DMS53 treated with DMSO at 0.1 percent for 48 hours (cell line): ENCODE results near the gene MRFAP1L1.
A peak's percentile ranks its signal among the peaks of the same experiment; 100 is the strongest.
"Not testable (repeated sequence)": the region's sequence is repeated elsewhere in the genome, so short reads cannot be mapped to it uniquely, and the experiment has no call there.

ENCODE experiments used
- DNase-seq: peaks from one replicate; lab custom pipeline; 2025; ENCODE audit not compliant: unreplicated experiment; lab: John Stamatoyannopoulos, UW

The MRFAP1L1 gene

DNA sequence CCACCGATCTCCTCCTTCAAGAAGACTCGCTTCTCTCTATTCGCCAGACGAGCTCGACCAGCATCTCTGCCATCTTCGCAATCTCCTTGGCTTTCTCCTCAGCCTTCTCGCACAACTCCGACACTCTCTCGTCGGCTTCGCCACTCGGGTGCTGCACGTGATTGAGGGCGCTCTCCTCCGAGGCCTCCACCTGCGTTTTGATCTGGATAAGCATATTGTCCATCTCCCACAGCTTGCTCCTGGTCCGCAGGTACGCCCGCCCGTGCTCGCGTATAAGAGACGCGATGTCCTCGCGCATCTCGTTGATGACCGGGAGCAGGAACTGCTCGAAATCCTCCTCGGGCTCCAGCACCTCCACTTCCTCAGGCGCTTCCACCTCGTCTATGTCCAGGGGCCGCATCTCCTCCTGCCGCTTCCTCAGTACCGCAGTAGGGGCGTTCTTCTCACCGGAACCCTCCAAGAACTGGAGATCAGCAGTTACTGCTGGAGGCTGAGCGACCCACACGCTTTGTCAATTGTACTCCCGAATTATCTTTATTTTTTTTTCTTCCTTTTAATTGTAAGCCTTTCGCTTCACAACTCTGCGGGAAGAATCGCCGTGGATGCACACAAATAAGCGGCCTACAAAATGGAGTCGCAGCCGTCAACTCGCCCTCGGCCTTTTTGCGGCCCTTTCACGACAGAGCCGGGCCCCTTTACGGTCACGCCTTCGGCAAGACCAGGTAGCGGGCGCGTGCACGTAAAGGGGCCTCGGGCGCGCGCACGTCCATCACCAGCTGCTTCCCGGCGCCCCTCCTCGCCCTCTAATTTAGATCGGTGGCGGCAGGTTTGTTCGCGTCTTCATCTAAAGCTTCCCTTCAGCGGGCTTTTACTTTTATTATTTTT is at the start of gene MRFAP1L1:
TSS of gene MRFAP1L1 (minus strand) at position 636 of the 885 bp plus-strand sequence. CDS start at position 400, 236 bp downstream.
- DNase-seq, result peak; percentile 99

DNA sequence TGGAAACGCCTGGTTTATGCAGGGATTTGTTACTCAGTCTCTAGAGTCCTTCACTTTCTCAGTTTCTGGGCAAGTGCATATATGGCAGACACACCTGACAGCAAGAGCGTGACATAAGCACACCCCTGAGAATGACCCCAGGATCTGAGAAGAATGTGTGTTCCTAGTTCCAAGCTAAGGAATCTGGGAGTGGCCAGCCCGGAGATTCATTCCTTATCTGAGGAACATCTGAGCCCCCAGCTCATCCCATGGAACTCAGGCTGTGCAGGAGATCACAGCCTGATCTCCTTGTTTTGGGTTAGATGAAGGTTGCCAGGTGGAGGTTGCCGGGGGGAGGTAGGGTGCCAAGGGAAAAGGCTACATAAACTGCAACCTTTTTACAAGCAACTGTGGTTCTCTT is 49.1 kb upstream of the MRFAP1L1 start:
- no peak for DNase-seq

GRCh38 chr4:6756345-6756744 is 46.7 kb upstream of the MRFAP1L1 start:
- DNase-seq, result not testable (repeated sequence)

DNA sequence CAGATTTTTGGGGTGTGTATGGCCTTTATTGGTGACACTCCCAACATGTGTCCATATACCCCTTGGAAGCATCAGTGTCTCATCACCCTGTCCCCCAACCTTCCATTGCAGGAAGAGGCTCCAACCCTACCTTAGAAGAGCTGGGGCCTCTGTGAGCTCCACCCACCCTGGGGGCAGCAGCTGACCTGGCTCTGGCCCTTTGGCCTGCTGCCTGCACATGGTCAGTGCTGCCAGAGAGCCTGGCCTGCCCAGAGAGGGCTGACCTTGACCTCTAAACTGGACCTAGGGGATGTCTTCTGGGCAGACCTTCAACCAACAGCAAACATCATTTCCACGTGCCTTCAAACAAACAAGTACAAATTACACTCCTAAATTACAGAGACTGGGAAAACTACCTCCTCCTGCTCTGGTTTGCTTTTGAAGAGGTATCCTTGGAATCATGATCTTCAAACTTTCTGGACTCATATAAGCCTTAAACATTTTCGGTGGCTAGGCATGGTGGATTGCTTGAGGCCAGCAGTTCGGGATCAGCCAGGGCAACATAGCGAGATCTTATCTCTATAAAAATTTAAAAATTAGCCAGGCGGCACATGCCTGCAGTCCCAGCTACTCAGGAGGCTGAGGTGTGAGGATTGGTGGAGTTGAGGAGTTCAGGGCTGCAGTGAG is 45.6 kb upstream of the MRFAP1L1 start:
- DNase-seq, result no peak

DNA sequence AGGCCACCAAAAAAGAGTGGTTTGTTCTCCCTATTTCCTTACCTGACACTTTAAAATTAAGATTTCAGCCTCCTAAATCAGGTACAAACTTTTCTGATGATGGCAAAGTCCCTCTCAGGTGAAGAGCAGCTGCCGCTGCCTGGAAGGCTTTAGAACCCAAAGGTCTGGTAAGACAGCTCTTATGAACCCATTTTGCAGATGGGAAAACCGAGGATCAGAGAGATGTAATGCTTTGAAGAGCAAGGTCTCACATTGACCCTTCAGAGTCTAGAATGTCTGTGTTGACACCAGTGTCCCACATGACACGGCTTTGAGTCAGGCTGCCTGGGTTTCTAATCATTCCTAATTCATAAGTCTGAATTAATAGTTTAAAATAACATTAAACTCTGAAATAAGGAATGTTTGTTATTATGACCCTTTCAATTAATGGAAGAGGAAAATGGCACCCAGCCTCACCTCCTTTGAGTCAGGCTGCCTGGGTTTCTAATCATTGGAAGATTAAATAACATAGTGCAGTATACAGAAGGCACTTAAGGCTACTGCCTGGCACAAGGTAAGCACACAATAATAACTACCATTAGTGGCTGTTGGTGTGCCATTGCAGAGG is 44.9 kb upstream of the MRFAP1L1 start:
- no peak for DNase-seq

- DNase-seq, result no peak
These were observed 44.2 kb upstream of the MRFAP1L1 start for GRCh38 chr4:6753891-6754290.

DNA sequence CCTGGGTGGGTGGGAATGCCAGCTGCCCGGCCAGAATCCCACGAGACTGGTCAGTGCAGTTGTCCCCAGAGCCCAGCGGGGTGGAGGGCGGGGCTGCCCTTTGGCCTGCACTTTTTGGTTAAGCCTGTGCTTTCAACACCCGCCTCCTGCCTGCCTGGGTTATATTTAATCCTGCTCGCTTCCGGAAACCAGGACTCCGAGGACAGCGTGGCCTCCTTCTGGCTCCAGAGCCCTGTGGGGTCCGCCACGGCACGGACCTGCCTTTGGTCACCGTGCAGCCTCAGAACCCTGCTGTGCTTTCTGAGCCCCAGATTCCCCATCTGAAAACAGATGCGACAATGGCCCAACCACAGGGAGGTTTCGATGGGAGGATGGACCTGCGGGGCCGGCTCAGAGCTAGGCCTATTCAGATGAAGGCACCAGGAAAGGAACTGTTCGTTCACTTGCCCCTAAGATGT is 43.5 kb upstream of the MRFAP1L1 start:
- no peak for DNase-seq

DNA sequence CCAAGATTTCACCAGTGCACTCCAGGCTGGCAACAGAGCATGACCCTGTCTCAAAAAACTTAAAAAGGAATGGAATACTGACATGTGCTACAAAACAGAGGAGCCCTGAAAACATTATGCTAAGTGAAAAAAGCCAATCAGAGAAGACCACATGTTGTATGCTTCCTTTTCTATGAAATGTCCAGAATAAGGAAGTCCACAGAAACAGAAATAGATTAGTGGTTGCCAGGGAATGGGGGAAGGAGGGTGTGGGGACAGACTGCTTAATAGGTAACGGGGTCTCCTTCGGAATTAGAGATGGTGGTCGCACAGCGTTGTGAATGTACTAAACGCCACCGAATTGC is 42.8 kb upstream of the MRFAP1L1 start:
- DNase-seq, result no peak

DNA sequence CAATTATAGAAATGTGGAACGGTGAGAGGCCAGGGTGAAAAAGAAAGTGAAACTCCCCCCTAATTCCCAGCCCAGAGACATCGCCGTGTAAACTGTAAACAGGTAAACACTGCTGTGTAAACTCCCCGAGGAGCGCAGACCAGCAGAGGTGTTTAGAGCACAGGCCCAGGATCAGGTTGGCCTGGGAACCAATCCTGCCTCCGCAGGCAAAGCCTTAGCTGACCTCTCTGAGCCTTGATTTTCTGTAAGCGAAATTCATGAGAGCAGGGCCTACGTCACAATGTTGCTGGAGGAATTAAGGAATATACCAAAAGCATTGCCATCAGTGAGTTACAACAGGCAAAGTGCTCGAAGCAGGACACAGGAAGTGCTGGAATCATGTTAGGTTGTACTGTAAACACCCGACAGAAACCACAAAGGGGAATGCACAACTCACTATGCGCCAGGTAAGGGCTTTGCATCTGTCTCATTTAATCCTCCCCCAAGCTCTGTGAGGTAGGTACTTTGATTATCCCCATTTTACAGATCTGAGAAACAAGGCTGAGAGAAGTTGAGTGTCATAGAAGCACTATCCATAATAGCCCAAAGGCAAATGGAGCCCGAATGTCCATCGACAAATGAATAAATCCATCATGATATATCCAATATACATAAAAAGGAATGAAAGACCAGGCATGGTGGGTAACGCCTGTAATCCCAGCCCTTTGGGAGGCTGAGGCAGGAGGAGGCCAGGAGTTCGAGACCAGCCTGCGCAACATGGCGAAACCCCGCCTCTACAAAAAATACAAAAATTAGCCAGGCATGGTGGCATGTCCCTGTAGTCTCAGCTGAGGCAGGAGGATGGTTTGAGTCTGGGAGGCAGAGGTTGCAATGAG is 42.2 kb upstream of the MRFAP1L1 start:
- peak; percentile 82 for DNase-seq

GRCh38 chr4:6750286-6751221 is 40.9 kb upstream of the MRFAP1L1 start:
- DNase-seq, result peak; percentile 75

DNA sequence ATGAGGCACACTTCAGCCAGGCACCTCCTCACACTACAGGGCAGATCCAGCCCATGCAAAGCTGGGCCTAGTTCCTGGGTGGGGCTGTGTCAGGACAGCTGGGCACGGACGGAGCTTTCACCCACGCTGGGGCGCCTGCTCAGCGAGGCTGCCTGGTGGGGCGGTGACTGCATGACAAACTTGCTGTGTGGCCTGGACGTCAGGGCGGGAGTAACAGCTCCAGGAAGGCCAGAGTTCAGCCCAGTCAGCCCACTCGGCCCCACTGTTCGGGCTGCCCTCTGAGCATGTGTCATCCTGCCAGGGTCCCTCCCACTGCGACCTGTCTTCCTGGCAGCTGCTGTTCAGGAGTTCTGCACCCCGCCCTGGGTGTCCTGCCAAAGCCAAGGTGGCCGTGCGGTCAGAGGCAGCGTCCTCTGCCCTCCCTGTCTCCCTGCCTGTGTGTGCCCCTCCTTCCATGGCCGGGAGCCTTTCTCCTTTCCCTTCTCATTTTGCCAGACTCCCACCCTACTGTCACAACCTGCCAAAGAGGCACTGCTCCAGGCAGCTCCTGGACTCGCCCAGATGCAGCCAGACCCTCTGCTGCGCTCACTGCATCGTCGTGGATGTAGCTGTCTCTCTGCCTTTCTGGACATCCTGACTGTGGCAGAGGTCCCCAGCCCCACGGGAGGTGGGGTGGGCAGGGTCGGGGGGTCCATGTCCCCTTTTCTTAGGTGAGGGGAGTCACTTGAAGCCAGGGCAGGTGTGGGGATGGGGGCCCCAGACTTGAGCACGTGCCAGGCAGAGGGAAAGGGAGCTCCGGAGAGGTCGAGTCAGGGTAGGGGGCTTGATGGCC is 39.9 kb upstream of the MRFAP1L1 start:
- DNase-seq, result peak; percentile 91

GRCh38 chr4:6748286-6748685 is 38.6 kb upstream of the MRFAP1L1 start:
- no peak for DNase-seq

- no peak for DNase-seq
These were observed 37.8 kb upstream of the MRFAP1L1 start for GRCh38 chr4:6747294-6748051.

GRCh38 chr4:6746721-6747293 is 37.1 kb upstream of the MRFAP1L1 start:
- DNase-seq, result no peak

GRCh38 chr4:6742989-6743388 is 33.3 kb upstream of the MRFAP1L1 start:
- no peak for DNase-seq

GRCh38 chr4:6742507-6742906 is 32.8 kb upstream of the MRFAP1L1 start:
- no peak for DNase-seq

DNA sequence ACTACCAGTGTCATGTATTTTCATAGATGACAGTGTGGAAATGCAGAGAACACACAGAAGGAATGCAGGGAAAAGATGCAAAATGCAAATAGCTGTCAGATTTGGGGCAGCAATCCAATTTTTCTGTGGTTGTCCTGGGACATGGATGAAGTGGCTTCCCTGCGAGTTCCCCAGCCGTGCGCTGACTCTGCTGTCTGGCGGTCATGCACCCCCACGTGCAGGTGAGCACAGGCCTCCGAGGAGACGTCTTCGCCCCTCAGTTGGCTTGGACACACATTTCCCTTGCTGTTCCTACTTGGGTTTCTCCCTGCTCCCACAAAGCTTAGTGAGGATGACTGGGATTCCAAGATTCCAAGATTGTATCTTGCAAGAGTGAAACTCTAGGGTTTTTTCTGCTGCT is 30.7 kb upstream of the MRFAP1L1 start:
- no peak for DNase-seq

GRCh38 chr4:6739920-6740319 is 30.3 kb upstream of the MRFAP1L1 start:
- DNase-seq, result no peak
